Femur (tissue), 1 donor: ENCODE results near the gene RPTOR.

Source experiments
- DNase-seq: peaks from one replicate; pipeline ENCODE4 v3.0.0-alpha.2; 2017

RPTOR gene

GRCh38 chr17:80647746-80648145 is 103.1 kb downstream of the RPTOR start:
- no peak for DNase-seq

- no peak for DNase-seq
Measured at GRCh38 chr17:80649200-80649644, 104.6 kb downstream of the RPTOR start.

GRCh38 chr17:80649672-80650330 is 105.2 kb downstream of the RPTOR start:
- DNase-seq, result peak; percentile 69

GRCh38 chr17:80650331-80650672 is 105.7 kb downstream of the RPTOR start:
- DNase-seq, result no peak

- DNase-seq, result no peak
Measured at GRCh38 chr17:80650751-80651518, 106.3 kb downstream of the RPTOR start.

- DNase-seq, result no peak
Measured at GRCh38 chr17:80652756-80653330, 108.2 kb downstream of the RPTOR start.

- no peak for DNase-seq
Measured at GRCh38 chr17:80653856-80654255, 109.2 kb downstream of the RPTOR start.

GRCh38 chr17:80655608-80656007 is 111.0 kb downstream of the RPTOR start:
- DNase-seq, result no peak

GRCh38 chr17:80656590-80656989 is 112.0 kb downstream of the RPTOR start:
- no peak for DNase-seq

GRCh38 chr17:80657561-80657960 is 112.9 kb downstream of the RPTOR start:
- no peak for DNase-seq

GRCh38 chr17:80658821-80659220 is 114.2 kb downstream of the RPTOR start:
- no peak for DNase-seq

- DNase-seq, result no peak
Measured at GRCh38 chr17:80659651-80660050, 115.0 kb downstream of the RPTOR start.

GRCh38 chr17:80660527-80661198 is 116.0 kb downstream of the RPTOR start:
- no peak for DNase-seq

GRCh38 chr17:80662557-80662956 is 117.9 kb downstream of the RPTOR start:
- no peak for DNase-seq

GRCh38 chr17:80663781-80664206 is 119.2 kb downstream of the RPTOR start:
- peak; percentile 29 for DNase-seq

- no peak for DNase-seq
Measured at GRCh38 chr17:80664217-80664790, 119.7 kb downstream of the RPTOR start.

GRCh38 chr17:80665792-80666191 is 121.2 kb downstream of the RPTOR start:
- DNase-seq, result no peak

- no peak for DNase-seq
Measured at GRCh38 chr17:80666867-80667266, 122.2 kb downstream of the RPTOR start.

- no peak for DNase-seq
Measured at GRCh38 chr17:80667462-80668277, 123.0 kb downstream of the RPTOR start.

GRCh38 chr17:80668375-80669148 is 123.9 kb downstream of the RPTOR start:
- no peak for DNase-seq

- no peak for DNase-seq
Measured at GRCh38 chr17:80671039-80671824, 126.6 kb downstream of the RPTOR start.
